H1 (cell line): ENCODE measurements around the gene USH1G. TPM values are rescaled to one million over a fixed set of nuclear protein-coding genes. Genes with fewer than 3 reads are reported as not detected.

Experiments used
- CTCF ChIA-PET: fragments of 300-600 bp; sonication (Branson Sonifier 250); formaldehyde crosslinking; loops from one replicate; lab custom pipeline; 2021; ENCODE audit not compliant: partially characterized antibody; lab: Charles Lee
- POLR2A ChIA-PET: fragments of 300-600 bp; sonication (Branson Sonifier 250); formaldehyde crosslinking; loops from one replicate; lab custom pipeline; 2021; ENCODE audit warnings: inconsistent platforms; ENCODE audit not compliant: partially characterized antibody; lab: Charles Lee
- DNase-seq, 2 experiments: peaks; one replicate each; pipeline versions ENCODE4 v3.0.0 to v3.0.0-alpha.2; 2010 to 2022; ENCODE audit warnings: low spot score in 2 of 2, low read depth in 1 of 2, mixed read lengths in 1 of 2
- FAIRE-seq: peaks from 2 replicates; lab custom pipeline; 2011; peaks lifted over from hg19 to GRCh38; lab: Jason Lieb, UNC
- H2AFZ ChIP-seq: 2 replicates; pipeline ENCODE4 v1.8.1; 2012; ENCODE audit warnings: low read length, inconsistent platforms
- H2AK5ac ChIP-seq: 2 replicates; pipeline ENCODE4 v1.6.1; 2013; ENCODE audit warnings: low read depth, low read length
- H2BK120ac ChIP-seq: replicated peaks from 2 replicates; pipeline ENCODE3; 2013; ENCODE audit warnings: low read depth, low read length, inconsistent platforms
- H2BK12ac ChIP-seq: 2 replicates; pipeline ENCODE4 v1.6.1; 2013; ENCODE audit warnings: low read depth, low read length
- H2BK15ac ChIP-seq: 2 replicates; pipeline ENCODE4 v1.6.1; 2013; ENCODE audit warnings: low read length
- H2BK20ac ChIP-seq: 2 replicates; pipeline ENCODE4 v1.6.1; 2013; ENCODE audit warnings: low read length
- H2BK5ac ChIP-seq: 2 replicates; pipeline ENCODE4 v1.6.1; 2013; ENCODE audit warnings: low read depth, low read length
- H3K14ac ChIP-seq: 2 replicates; pipeline ENCODE4 v1.6.1; 2013; ENCODE audit warnings: inconsistent platforms; ENCODE audit not compliant: insufficient read length
- H3K18ac ChIP-seq: 2 replicates; pipeline ENCODE4 v1.6.1; 2013; ENCODE audit warnings: low read length; ENCODE audit errors: extremely low read depth
- H3K23ac ChIP-seq: 2 replicates; pipeline ENCODE4 v1.6.1; 2013; ENCODE audit warnings: inconsistent platforms; ENCODE audit not compliant: insufficient read length
- H3K23me2 ChIP-seq: 2 replicates; pipeline ENCODE4 v1.6.1; 2013; ENCODE audit warnings: low read depth, low read length
- H3K27ac ChIP-seq: 2 replicates; pipeline ENCODE4 v1.6.1; 2011; ENCODE audit warnings: low read depth, low read length, inconsistent platforms
- H3K27me3 ChIP-seq, 4 experiments: replicated peaks in 1 of 4; 1 replicate in 1 of 4; 2 replicates in 3 of 4; pipeline versions ENCODE4 v1.6.1 to v1.8.1; 2011 to 2013; ENCODE audit warnings: low read length in 3 of 4, mild to moderate bottlenecking in 3 of 4, inconsistent platforms in 2 of 4, mixed read lengths in 2 of 4, moderate library complexity in 1 of 4; ENCODE audit not compliant: control insufficient read depth in 3 of 4, insufficient read depth in 3 of 4; ENCODE audit errors: extremely low read depth in 1 of 4
- H3K36me3 ChIP-seq, 4 experiments: 2 replicates each; pipeline versions ENCODE4 v1.6.1 to v1.8.1; 2011 to 2013; ENCODE audit warnings: mild to moderate bottlenecking in 4 of 4, low read length in 3 of 4, moderate library complexity in 2 of 4, control low read depth in 1 of 4, inconsistent platforms in 1 of 4; ENCODE audit not compliant: insufficient read depth in 4 of 4, control insufficient read depth in 2 of 4
- H3K4ac ChIP-seq: replicated peaks from 2 replicates; pipeline ENCODE3; 2013; ENCODE audit warnings: low read length, low read depth, mixed read lengths, inconsistent platforms; ENCODE audit not compliant: insufficient read length
- H3K4me1 ChIP-seq, 4 experiments: replicated peaks in 1 of 4; 1 replicate in 1 of 4; 2 replicates in 3 of 4; pipeline versions ENCODE4 v1.6.1 to v1.8.1; 2011 to 2013; ENCODE audit warnings: low read length in 3 of 4, inconsistent platforms in 2 of 4, mixed read lengths in 1 of 4; ENCODE audit not compliant: insufficient read depth in 4 of 4, control insufficient read depth in 3 of 4
- H3K4me2 ChIP-seq, 2 experiments: 2 replicates each; pipeline versions ENCODE4 v1.6.1 to v1.8.1; 2011 to 2013; ENCODE audit warnings: low read depth in 2 of 2, low read length in 2 of 2, control low read depth in 1 of 2, inconsistent platforms in 1 of 2, mild to moderate bottlenecking in 1 of 2; ENCODE audit not compliant: insufficient read depth in 1 of 2
- H3K4me3 ChIP-seq, 4 experiments: fragments of 200-600, 300-600 bp in 1 of 4; sonication (generic), shearing (Covaris generic), sonication (Bioruptor Twin) in 1 of 4; 2 replicates each; pipeline versions ENCODE4 v1.5.1 to v1.8.1; 2011 to 2016; ENCODE audit warnings: low read length in 4 of 4, low read depth in 3 of 4, control low read depth in 2 of 4, inconsistent platforms in 2 of 4, mild to moderate bottlenecking in 2 of 4, mixed read lengths in 1 of 4, moderate library complexity in 1 of 4; ENCODE audit not compliant: insufficient read depth in 2 of 4; ENCODE audit errors: extremely low read depth in 1 of 4
- H3K56ac ChIP-seq: replicated peaks from 2 replicates; pipeline ENCODE3; 2013; ENCODE audit warnings: low read depth, mild to moderate bottlenecking, mixed read lengths, low read length, inconsistent platforms; ENCODE audit not compliant: insufficient read length
- H3K79me1 ChIP-seq: 2 replicates; pipeline ENCODE4 v1.6.1; 2013; ENCODE audit warnings: low read depth, low read length, control low read depth
- H3K79me2 ChIP-seq, 2 experiments: 2 replicates each; pipeline versions ENCODE4 v1.6.1 to v1.8.1; 2012 to 2013; ENCODE audit warnings: low read length in 2 of 2, mild to moderate bottlenecking in 2 of 2, inconsistent platforms in 1 of 2; ENCODE audit not compliant: insufficient read depth in 2 of 2, control insufficient read depth in 1 of 2
- H3K9ac ChIP-seq, 4 experiments: replicated peaks in 1 of 4; 1 replicate in 1 of 4; 2 replicates in 3 of 4; pipeline versions ENCODE4 v1.6.1 to v1.8.1; 2011 to 2013; ENCODE audit warnings: low read depth in 3 of 4, low read length in 3 of 4, control low read depth in 2 of 4, mild to moderate bottlenecking in 2 of 4, moderate library complexity in 2 of 4, inconsistent platforms in 1 of 4; ENCODE audit errors: extremely low read depth in 1 of 4
- H3K9me3 ChIP-seq, 2 experiments: 2 replicates each; pipeline versions ENCODE4 v1.6.1 to v1.8.1; 2012 to 2013; ENCODE audit warnings: mild to moderate bottlenecking in 2 of 2, moderate library complexity in 2 of 2, control low read depth in 1 of 2, inconsistent platforms in 1 of 2, low read depth in 1 of 2, low read length in 1 of 2, mixed read lengths in 1 of 2; ENCODE audit not compliant: insufficient read depth in 2 of 2
- H4K20me1 ChIP-seq, 2 experiments: replicated peaks in 1 of 2; 2 replicates each; pipeline versions ENCODE3 to v1.8.1; 2011 to 2013; ENCODE audit warnings: inconsistent platforms in 2 of 2, low read length in 2 of 2, mild to moderate bottlenecking in 1 of 2; ENCODE audit not compliant: insufficient read depth in 2 of 2, control insufficient read depth in 1 of 2
- H4K5ac ChIP-seq: 2 replicates; pipeline ENCODE4 v1.6.1; 2013; ENCODE audit warnings: low read length, low read depth, mixed read lengths, inconsistent platforms; ENCODE audit not compliant: insufficient read length
- H4K8ac ChIP-seq: 2 replicates; pipeline ENCODE4 v1.8.0; 2013; ENCODE audit warnings: mild to moderate bottlenecking, moderate library complexity, low read length, inconsistent platforms; ENCODE audit not compliant: insufficient read depth; ENCODE audit errors: extremely low read depth
- H4K91ac ChIP-seq: replicated peaks from 2 replicates; pipeline ENCODE3; 2013; ENCODE audit warnings: low read length, mixed read lengths, inconsistent platforms; ENCODE audit not compliant: insufficient read length
- ATF3 ChIP-seq: IDR thresholded peaks from 2 replicates; pipeline ENCODE4 v1.6.1; 2011; ENCODE audit warnings: low read depth, mild to moderate bottlenecking, low read length; ENCODE audit not compliant: insufficient read depth
- BACH1 ChIP-seq: IDR thresholded peaks from 2 replicates; pipeline ENCODE4 v1.6.1; 2012; ENCODE audit warnings: low read length, improper control_type of control experiment
- KDM5A ChIP-seq: fragments of 200-600 bp; IDR thresholded peaks from 2 replicates; pipeline ENCODE4 v1.7.1; 2012; ENCODE audit warnings: mild to moderate bottlenecking, low read length, inconsistent platforms, mixed read lengths
- RAD21 ChIP-seq, 2 experiments: IDR thresholded peaks in 1 of 2; conservative IDR thresholded peaks in 1 of 2; 2 replicates each; pipeline ENCODE4 v1.6.1; 2011; ENCODE audit warnings: low read depth in 2 of 2, low read length in 2 of 2, improper control_type of control experiment in 1 of 2, inconsistent platforms in 1 of 2, mild to moderate bottlenecking in 1 of 2, moderate library complexity in 1 of 2
- SUZ12 ChIP-seq: fragments of 200-600 bp; sonication (generic); IDR thresholded peaks from 2 replicates; pipeline ENCODE4 v1.6.1; 2012; ENCODE audit warnings: mild to moderate bottlenecking, inconsistent platforms, low read length, moderate library complexity, mixed read lengths
- TCF12 ChIP-seq: IDR thresholded peaks from 2 replicates; pipeline ENCODE4 v1.6.1; 2011; ENCODE audit warnings: low read depth, mild to moderate bottlenecking, low read length
- WGBS, 2 experiments: shearing (Covaris generic) in 1 of 2; methylation state at CpG; one replicate each; pipeline versions ENCODE4 v1.1.6 to v1.1.7; 2013 to 2015; ENCODE audit warnings: low lambda C conversion rate in 2 of 2, mixed read lengths in 2 of 2, inconsistent platforms in 1 of 2, low coverage in 1 of 2, missing lambda C conversion rate in 1 of 2; ENCODE audit not compliant: insufficient replicate concordance in 2 of 2, insufficient coverage in 1 of 2, insufficient read length in 1 of 2; ENCODE audit errors: extremely low coverage in 1 of 2, missing lambda C conversion rate in 1 of 2; 5-methylcytosine and 5-hydroxymethylcytosine counted together
- polyA plus RNA-seq, 7 experiments: library from polyadenylated mRNA; depleted of rRNA in 3 of 7; stranded (reverse) in 5 of 7; unstranded in 2 of 7; fragments of >200 nt in 5 of 7; fragments of 200-250 nt in 2 of 7; gene quantifications; 1 replicate in 5 of 7; 2 replicates in 1 of 7; 4 replicates in 1 of 7; pipeline versions ENCODE4 v1.2.1 to v1.2.3, GENCODE V29; 2011 to 2013; ENCODE audit warnings: missing spikeins in 2 of 7, mixed read lengths in 2 of 7
- total RNA-seq: library from RNA; stranded (reverse); fragmentation: NEBNext Ultra II Directional; extraction: Animal tissue kit (Norgen Biotek cat#: 25700); gene quantifications from 2 replicates; pipeline ENCODE4 v1.2.1, GENCODE V29; 2021

The USH1G gene
- total and polyA plus RNA-seq, 2 of the 8 experiments (the other 6 are each of a cell fraction or from before 2014, with no cell fraction given), result 1.6 to 4.3 TPM

- no peak overlapping the region for H3K9ac ChIP-seq
- no peak overlapping the region for H2AK5ac ChIP-seq
- H4K20me1 ChIP-seq, result peaks cover 2 to 6% of the 10 kb centered on the region in 2 experiments
- H4K5ac ChIP-seq, result no peak overlapping the region
- H2BK5ac ChIP-seq, result no peak overlapping the region
- peaks cover 3% of the 10 kb centered on the region; the same call in 1 of the 2 replicates for H3K23me2 ChIP-seq
- TF ChIP-seq BACH1 (no peak), SUZ12 (peak; percentile 78), RAD21 (IDR thresholded peaks at IDR 0.05 in 1 of 2, conservative IDR thresholded peaks at IDR 0.05 in 1 of 2; ENCODE audit: low read depth in 2 of 2, low read length in 2 of 2) (peak in 1 of 2 experiments; percentile 12; a peak in 1 of 4 replicates), ATF3 (no peak), KDM5A (no peak), TCF12 (no peak)
- H3K9me3 ChIP-seq, result no peaks in the 10 kb centered on the region
- no peaks in the 10 kb centered on the region for H3K36me3 ChIP-seq
- H3K79me2 ChIP-seq, result no peaks in the 10 kb centered on the region
- H2BK15ac ChIP-seq, result no peak overlapping the region
- no peak overlapping the region for H3K14ac ChIP-seq
- no peak overlapping the region for H2BK120ac ChIP-seq
- WGBS, 2 experiments, result 31% methylated on average over 12 of the region's 12 CpGs; no CpG with 5 or more reads in 1 of the 2 experiments
- H3K27me3 ChIP-seq, result peaks cover 22 to 59% (median 51%) of the 10 kb centered on the region in 4 experiments
- no peak overlapping the region for H3K4ac ChIP-seq
- H3K18ac ChIP-seq, result no peak overlapping the region
- no peak overlapping the region for H4K91ac ChIP-seq
- no peak overlapping the region for H3K23ac ChIP-seq
- H3K27ac ChIP-seq, result no peak overlapping the region
- DNase-seq, result no peak
- peak overlapping the region; percentile 70 for H3K4me2 ChIP-seq
- no peak overlapping the region; the same call in 1 of the 2 replicates for H4K8ac ChIP-seq
- ChIA-PET POLR2A (no interaction called here), CTCF (interaction anchor here (0.8 to 49.9 kb wide), 4 partner anchors 15 to 155 kb away, joined by 3 to 1072 read pairs (median 7); no protein-coding TSS in a partner anchor)
- H3K4me1 ChIP-seq, result peaks cover 0 to 6% (median 4%) of the 10 kb centered on the region in 4 experiments; a peak in 4 of 7 replicates
- H2BK20ac ChIP-seq, result no peak overlapping the region
- no peak overlapping the region for H3K56ac ChIP-seq
- FAIRE-seq, result no peak
- no peak overlapping the region for H2AFZ ChIP-seq
- H3K79me1 ChIP-seq, result no peaks in the 10 kb centered on the region
- no peak overlapping the region for H2BK12ac ChIP-seq
- H3K4me3 ChIP-seq, result peak overlapping the region in 3 of 4 experiments; percentile 28 to 54 (median 42); a peak in 4 of 8 replicates
Measured at GRCh38 chr17:74936470-74936799, 13.4 kb upstream of the USH1G start.
